ENCODE data around the gene KNOP1.
A peak's percentile ranks its signal among the peaks of the same experiment; 100 is the strongest.

The KNOP1 gene

GRCh38 chr16:19706846-19707245, 11.2 kb downstream of the KNOP1 start:
- no peak for DNase-seq

GRCh38 chr16:19705843-19706242, 12.2 kb downstream of the KNOP1 start:
- no peak for DNase-seq

GRCh38 chr16:19705146-19705501, 12.9 kb downstream of the KNOP1 start:
- DNase-seq = no peak

GRCh38 chr16:19704321-19705145, 13.5 kb downstream of the KNOP1 start:
- DNase-seq = no peak

- DNase-seq = no peak
Observed at GRCh38 chr16:19703172-19703889, 14.7 kb downstream of the KNOP1 start.

- DNase-seq = no peak
Observed at GRCh38 chr16:19701091-19701490, 16.9 kb downstream of the KNOP1 start.

GRCh38 chr16:19700319-19700781, 17.7 kb downstream of the KNOP1 start:
- no peak for DNase-seq

- DNase-seq = no peak
Observed at GRCh38 chr16:19699472-19699871, 18.6 kb downstream of the KNOP1 start.

- no peak for DNase-seq
Observed at GRCh38 chr16:19698480-19699465, 19.3 kb downstream of the KNOP1 start.

- DNase-seq = peak in 1 of 2 donors; percentile 10
Observed at GRCh38 chr16:19697756-19698318, 20.2 kb downstream of the KNOP1 start.

GRCh38 chr16:19696961-19697360, 21.1 kb downstream of the KNOP1 start:
- DNase-seq = peak in 1 of 2 donors; percentile 8

- peak; percentile 79 to 88 for DNase-seq
Observed at GRCh38 chr16:19696328-19696727, 21.7 kb downstream of the KNOP1 start.

GRCh38 chr16:19694989-19695388, 23.0 kb downstream of the KNOP1 start:
- peak in 1 of 2 donors; percentile 8 for DNase-seq

- DNase-seq = no peak
Observed at GRCh38 chr16:19691161-19691711, 26.8 kb downstream of the KNOP1 start.

GRCh38 chr16:19690196-19690595, 27.8 kb downstream of the KNOP1 start:
- DNase-seq = no peak

GRCh38 chr16:19689342-19689741, 28.7 kb downstream of the KNOP1 start:
- DNase-seq = no peak

- DNase-seq = no peak
Observed at GRCh38 chr16:19688396-19689024, 29.5 kb downstream of the KNOP1 start.

- no peak for DNase-seq
Observed at GRCh38 chr16:19687279-19687678, 30.7 kb downstream of the KNOP1 start.

- no peak for DNase-seq
Observed at GRCh38 chr16:19685176-19685575, 32.9 kb downstream of the KNOP1 start.

GRCh38 chr16:19683453-19684236, 34.4 kb downstream of the KNOP1 start:
- no peak for DNase-seq

GRCh38 chr16:19681637-19682036, 36.4 kb downstream of the KNOP1 start:
- DNase-seq = no peak
